Tibial artery (tissue), 4 donors: Measurements from ENCODE around the gene CKLF.
"Not testable (repeated sequence)": the region's sequence is repeated elsewhere in the genome, so short reads cannot be mapped to it uniquely, and the experiment has no call there.

Experiments used
- DNase-seq, 2 donors: peaks; one replicate each; pipeline ENCODE4 v3.0.0-alpha.2; 2019
- H3K27ac ChIP-seq, 2 donors: fragments of 200-600 bp; sonication (generic) in 1 of 2; 1 replicate in 1 of 2; 2 replicates in 1 of 2; pipeline ENCODE4 v1.5.1; 2018 to 2019; ENCODE audit warnings: mild to moderate bottlenecking in 1 of 2
- H3K27me3 ChIP-seq, 2 donors: fragments of 200-600 bp; sonication (generic) in 1 of 2; one replicate each; pipeline versions ENCODE4 v1.5.1 to v1.6.0; 2016 to 2019
- H3K36me3 ChIP-seq, 3 donors: fragments of 200-600 bp; sonication (generic) in 2 of 3; one replicate each; pipeline ENCODE4 v1.5.1; 2016 to 2019; ENCODE audit warnings: mild to moderate bottlenecking in 2 of 3
- H3K4me1 ChIP-seq, 4 donors: fragments of 200-600 bp; sonication (generic) in 2 of 4; 1 replicate in 3 of 4; 2 replicates in 1 of 4; pipeline ENCODE4 v1.5.1; 2016 to 2019
- H3K4me3 ChIP-seq, 2 donors: fragments of 200-600 bp; sonication (generic) in 1 of 2; 1 replicate in 1 of 2; 2 replicates in 1 of 2; pipeline ENCODE4 v1.5.1; 2018 to 2019; ENCODE audit warnings: mild to moderate bottlenecking in 2 of 2
- H3K9me3 ChIP-seq, 3 donors: fragments of 200-600 bp; sonication (generic) in 1 of 3; one replicate each; pipeline ENCODE4 v1.5.1; 2016 to 2019
- CTCF ChIP-seq, 2 experiments: fragments of 200-600 bp in 1 of 2; fragments of 450-650 bp in 1 of 2; IDR thresholded peaks; one replicate each; pipeline ENCODE4 v1.5.1; 2017 to 2019; ENCODE audit warnings: antibody characterized with exemption in 2 of 2, mild to moderate bottlenecking in 1 of 2, moderate library complexity in 1 of 2
- intact Hi-C: fragments of 100-400 bp; cut with DNase I; formaldehyde crosslinking; loops from one replicate; pipeline ENCODE4 v1.15.0; 2023; ENCODE audit warnings: low total_unique reads

Gene CKLF

GRCh38 chr16:66592814-66593213, 40.4 kb downstream of the CKLF start:
- TF ChIP-seq CTCF (IDR thresholded peaks at IDR 0.05): no peak

GRCh38 chr16:66594739-66595138, 42.4 kb downstream of the CKLF start:
- Histone ChIP-seq H3K9me3 (no peaks in the 10 kb centered on the region), H3K4me3 (no peak overlapping the region), H3K4me1 (no peaks in the 10 kb centered on the region), H3K27ac (no peak overlapping the region), H3K27me3 (no peaks in the 10 kb centered on the region), H3K36me3 (no peaks in the 10 kb centered on the region)
- intact Hi-C loops: no loop called here
- DNase-seq: no peak
- no peak for TF ChIP-seq CTCF (IDR thresholded peaks at IDR 0.05)

More at GRCh38 chr16:66592814-66593213, 40.4 kb downstream of the CKLF start:
- no peaks in the 10 kb centered on the region for H3K4me1 ChIP-seq
- H3K9me3 ChIP-seq: no peaks in the 10 kb centered on the region
- no peak overlapping the region for H3K4me3 ChIP-seq
- H3K27ac ChIP-seq: no peak overlapping the region
- no peaks in the 10 kb centered on the region for H3K36me3 ChIP-seq
- no peak for DNase-seq
- intact Hi-C loops: no loop called here
- no peaks in the 10 kb centered on the region for H3K27me3 ChIP-seq

GRCh38 chr16:66596559-66596958, 44.2 kb downstream of the CKLF start:
- not testable (repeated sequence) for H3K36me3 ChIP-seq

GRCh38 chr16:66596986-66597848, 44.8 kb downstream of the CKLF start:
- Histone ChIP-seq H3K27ac (no peak overlapping the region), H3K4me1 (no peaks in the 10 kb centered on the region), H3K36me3 (no peaks in the 10 kb centered on the region), H3K4me3 (no peak overlapping the region), H3K9me3 (no peaks in the 10 kb centered on the region), H3K27me3 (no peaks in the 10 kb centered on the region)
- intact Hi-C loops: no loop called here
- no peak for DNase-seq
- no peak for TF ChIP-seq CTCF (IDR thresholded peaks at IDR 0.05)

More at GRCh38 chr16:66596559-66596958, 44.2 kb downstream of the CKLF start:
- H3K27ac ChIP-seq, H3K4me1 ChIP-seq, H3K9me3 ChIP-seq, DNase-seq, H3K4me3 ChIP-seq, intact Hi-C loops, H3K27me3 ChIP-seq: not testable (repeated sequence)

- DNase-seq: no peak
- TF ChIP-seq CTCF (IDR thresholded peaks at IDR 0.05): no peak
- Histone ChIP-seq H3K4me3 (no peak overlapping the region), H3K27ac (no peak overlapping the region), H3K9me3 (no peaks in the 10 kb centered on the region), H3K36me3 (no peaks in the 10 kb centered on the region), H3K27me3 (peaks cover 0 to 2% of the 10 kb centered on the region in 2 donors), H3K4me1 (no peaks in the 10 kb centered on the region)
- intact Hi-C loops: no loop called here
Observed at GRCh38 chr16:66598111-66598510, 45.7 kb downstream of the CKLF start.

GRCh38 chr16:66599726-66600125, 47.4 kb downstream of the CKLF start:
- no peak overlapping the region for H3K27ac ChIP-seq
- H3K4me1 ChIP-seq: peaks cover 0 to 12% (median 7%) of the 10 kb centered on the region in 4 donors
- TF ChIP-seq CTCF (IDR thresholded peaks at IDR 0.05): no peak
- peaks cover 0 to 10% of the 10 kb centered on the region in 2 donors for H3K27me3 ChIP-seq
- H3K36me3 ChIP-seq: no peaks in the 10 kb centered on the region
- DNase-seq: no peak
- no peak overlapping the region for H3K4me3 ChIP-seq
- intact Hi-C loops: loop anchor here (5.0 to 10.0 kb wide), 2 partner anchors 125 to 192 kb away; no protein-coding TSS in a partner anchor
- H3K9me3 ChIP-seq: no peaks in the 10 kb centered on the region
